GM12865 (cell line): ENCODE measurements around the gene MAP2K5.
"Not testable (repeated sequence)": the region's sequence is repeated elsewhere in the genome, so short reads cannot be mapped to it uniquely, and the experiment has no call there.

ENCODE experiments used
- DNase-seq: peaks from one replicate; pipeline ENCODE4 v3.0.0; 2010; ENCODE audit warnings: low read depth
- H3K4me3 ChIP-seq: 2 replicates; pipeline ENCODE4 v1.5.1; 2011; ENCODE audit warnings: mild to moderate bottlenecking, low read depth, low read length, control low read depth
- CTCF ChIP-seq: IDR thresholded peaks from 2 replicates; pipeline ENCODE4 v1.5.1; 2011; ENCODE audit warnings: low read length, control low read depth, low read depth, inconsistent platforms; ENCODE audit not compliant: insufficient read depth; ENCODE audit errors: missing control alignments

Gene MAP2K5

GRCh38 chr15:67670647-67671305 is 128.3 kb downstream of the MAP2K5 start:
- H3K4me3 ChIP-seq, result no peak overlapping the region
- TF ChIP-seq CTCF, result no peak
- DNase-seq, result no peak

- not testable (repeated sequence) for H3K4me3 ChIP-seq, DNase-seq
These were observed 130.3 kb downstream of the MAP2K5 start for GRCh38 chr15:67672834-67673233.

GRCh38 chr15:67674983-67675382 is 132.5 kb downstream of the MAP2K5 start:
- no peak for DNase-seq
- TF ChIP-seq CTCF, result no peak

GRCh38 chr15:67678089-67678488 is 135.6 kb downstream of the MAP2K5 start:
- DNase-seq, result no peak
- H3K4me3 ChIP-seq, result no peak overlapping the region
- no peak for TF ChIP-seq CTCF

More at GRCh38 chr15:67674983-67675382, 132.5 kb downstream of the MAP2K5 start:
- H3K4me3 ChIP-seq, result no peak overlapping the region

GRCh38 chr15:67678993-67679392 is 136.5 kb downstream of the MAP2K5 start:
- no peak overlapping the region for H3K4me3 ChIP-seq
- DNase-seq, result no peak
- no peak for TF ChIP-seq CTCF

GRCh38 chr15:67680641-67681040 is 138.1 kb downstream of the MAP2K5 start:
- DNase-seq, result no peak
- H3K4me3 ChIP-seq, result no peak overlapping the region
- TF ChIP-seq CTCF, result no peak

- no peak for TF ChIP-seq CTCF
- H3K4me3 ChIP-seq, result no peak overlapping the region
- DNase-seq, result peak; percentile 25
These were observed 142.6 kb downstream of the MAP2K5 start for GRCh38 chr15:67685008-67685599.
